Measurements from ENCODE around the gene LY6G6D. TPM values are rescaled to one million over a fixed set of nuclear protein-coding genes. Genes with fewer than 3 reads are reported as not detected.

Gene LY6G6D
- total and polyA plus RNA-seq, 2 of the 13 experiments (the other 11 are each of a cell fraction or from before 2014, with no cell fraction given), result not detected

DNA sequence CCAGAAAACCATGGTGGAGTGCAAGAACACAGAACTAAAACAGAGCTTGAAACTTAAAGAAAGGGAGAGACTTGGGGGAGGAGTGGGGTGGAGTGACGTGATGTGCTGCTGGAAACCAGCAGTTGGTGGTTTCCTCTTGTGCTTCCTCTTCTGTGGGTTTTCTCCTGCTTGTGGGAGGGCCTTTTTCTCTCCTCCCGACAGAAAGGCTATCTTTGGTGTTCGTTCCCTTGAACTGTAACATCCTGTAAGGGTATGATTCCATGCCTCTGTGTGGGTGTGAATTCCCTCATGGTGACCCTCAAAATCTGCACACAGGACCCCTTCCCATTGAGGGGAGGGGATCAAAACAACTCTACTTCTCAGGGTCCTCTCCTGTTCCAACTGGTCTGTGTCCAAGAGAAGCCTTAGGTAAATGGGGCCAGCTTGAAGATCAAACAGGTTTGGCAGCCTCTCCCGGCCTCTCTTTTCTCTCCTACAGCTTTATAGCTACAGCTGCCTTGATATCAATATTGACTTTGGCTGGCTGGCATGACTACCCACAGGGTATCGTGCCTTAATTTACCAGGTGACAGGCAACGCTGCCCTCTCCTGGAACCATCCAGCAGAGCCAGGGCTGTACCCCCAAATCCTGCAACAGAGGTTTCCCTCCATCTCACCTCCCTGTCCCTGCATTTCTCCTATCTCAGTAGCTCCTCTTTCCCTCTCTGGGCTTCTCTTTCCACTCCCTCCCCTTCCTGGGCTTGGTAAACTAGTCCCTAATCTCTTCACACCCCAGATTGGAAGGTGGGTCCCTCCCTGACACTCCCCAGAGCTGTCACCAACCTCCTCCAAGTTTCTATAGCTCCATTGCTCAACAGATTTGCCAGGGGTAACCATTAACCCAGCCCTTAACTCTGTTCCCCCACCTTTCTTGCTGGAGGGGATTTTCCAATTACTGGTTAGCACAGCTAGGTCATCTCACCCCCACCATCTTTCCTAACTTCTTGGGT, 23.1 kb downstream of the LY6G6D start (continued):
- TF ChIP-seq DZIP1 (CRISPR knock-in tag; IDR thresholded peaks at IDR 0.05), result no peak
- TF ChIP-seq, protein P1, sequence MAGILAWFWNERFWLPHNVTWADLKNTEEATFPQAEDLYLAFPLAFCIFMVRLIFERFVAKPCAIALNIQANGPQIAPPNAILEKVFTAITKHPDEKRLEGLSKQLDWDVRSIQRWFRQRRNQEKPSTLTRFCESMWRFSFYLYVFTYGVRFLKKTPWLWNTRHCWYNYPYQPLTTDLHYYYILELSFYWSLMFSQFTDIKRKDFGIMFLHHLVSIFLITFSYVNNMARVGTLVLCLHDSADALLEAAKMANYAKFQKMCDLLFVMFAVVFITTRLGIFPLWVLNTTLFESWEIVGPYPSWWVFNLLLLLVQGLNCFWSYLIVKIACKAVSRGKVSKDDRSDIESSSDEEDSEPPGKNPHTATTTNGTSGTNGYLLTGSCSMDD (CRISPR knock-in tag; IDR thresholded peaks at IDR 0.05), result no peak
- TF ChIP-seq NFKB2 (CRISPR knock-in tag; IDR thresholded peaks at IDR 0.05; ENCODE audit: borderline replicate concordance), result no peak
- peak; percentile 77; the same call in 1 of the 2 replicates for TF ChIP-seq RFXAP (CRISPR knock-in tag; IDR thresholded peaks at IDR 0.05; ENCODE audit: borderline replicate concordance)
- TF ChIP-seq TSC22D2 (CRISPR knock-in tag; IDR thresholded peaks at IDR 0.05; ENCODE audit: borderline replicate concordance), result 0 out of 2 replicates have a peak, but pooled peaks have one; percentile 77
- TF ChIP-seq BRD4 (CRISPR knock-in tag; IDR thresholded peaks at IDR 0.05), result peak; percentile 49; the same call in 1 of the 2 replicates
- TF ChIP-seq ZNF547 (CRISPR knock-in tag; IDR thresholded peaks at IDR 0.05), result 0 out of 2 replicates have a peak, but pooled peaks have one; percentile 9
- peak; percentile 64; the same call in 1 of the 2 replicates for TF ChIP-seq ZNF12 (CRISPR knock-in tag; IDR thresholded peaks at IDR 0.05)
- TF ChIP-seq SP5 (CRISPR knock-in tag; IDR thresholded peaks at IDR 0.05; ENCODE audit: borderline replicate concordance, low read depth), result peak; percentile 100
- TF ChIP-seq MXD4 (CRISPR knock-in tag; IDR thresholded peaks at IDR 0.05), result no peak; the same call in 1 of the 2 replicates
- peak; percentile 77; the same call in 1 of the 2 replicates for TF ChIP-seq CAMTA2 (CRISPR knock-in tag; IDR thresholded peaks at IDR 0.05; ENCODE audit: borderline replicate concordance)
- TF ChIP-seq ZNF34 (CRISPR knock-in tag; IDR thresholded peaks at IDR 0.05; ENCODE audit: borderline replicate concordance), result no peak
- TF ChIP-seq ZBTB42 (CRISPR knock-in tag; IDR thresholded peaks at IDR 0.05), result no peak
- TF ChIP-seq BCL3 (CRISPR knock-in tag; IDR thresholded peaks at IDR 0.05), result no peak
- TF ChIP-seq ZNF644 (CRISPR knock-in tag; IDR thresholded peaks at IDR 0.05; ENCODE audit: low read depth), result peak; percentile 49
- TF ChIP-seq ZBTB7B (CRISPR knock-in tag; IDR thresholded peaks at IDR 0.05), result peak; percentile 79; the same call in 1 of the 2 replicates
- TF ChIP-seq REST (IDR thresholded peaks at IDR 0.05; ENCODE audit: borderline replicate concordance in 1 of 2, low read depth in 1 of 2, low read length in 2 of 2), result peak in 1 of 2 experiments; percentile 74; a peak in 2 of 4 replicates
- TF ChIP-seq PHF8 (CRISPR knock-in tag; IDR thresholded peaks at IDR 0.05), result peak; percentile 35; the same call in 1 of the 2 replicates
- TF ChIP-seq ZNF709 (CRISPR knock-in tag; IDR thresholded peaks at IDR 0.05), result no peak
- no peak for TF ChIP-seq ZSCAN12 (CRISPR knock-in tag; IDR thresholded peaks at IDR 0.05)

Data from HepG2 (cell line).